HL-60 (cell line): ENCODE results near the gene RUBCN.

Experiments used
- DNase-seq, 2 experiments: peaks; one replicate each; pipeline ENCODE4 v3.0.0-alpha.2; 2010 to 2020; ENCODE audit warnings: low read depth in 1 of 2, low spot score in 1 of 2
- H3K27ac ChIP-seq: fragments of 250-450 bp; sonication (Bioruptor Pico); replicated peaks from 2 replicates; pipeline ENCODE4 v1.5.1; 2020; ENCODE audit warnings: mild to moderate bottlenecking, moderate library complexity
- H3K27me3 ChIP-seq: fragments of 250-450 bp; sonication (Bioruptor Pico); 2 replicates; pipeline ENCODE4 v1.5.1; 2021; ENCODE audit warnings: mild to moderate bottlenecking, moderate library complexity; ENCODE audit not compliant: insufficient read depth, poor library complexity, severe bottlenecking
- H3K4me3 ChIP-seq: replicated peaks from 2 replicates; pipeline ENCODE4 v1.5.1; 2011; ENCODE audit warnings: mild to moderate bottlenecking, control low read depth, low read length; ENCODE audit not compliant: insufficient read depth
- CTCF ChIP-seq: IDR thresholded peaks from one replicate; pipeline ENCODE4 v1.5.1; 2011; ENCODE audit warnings: low read length, control low read depth, inconsistent platforms; ENCODE audit not compliant: insufficient read depth
- GABPA ChIP-seq: IDR thresholded peaks from 2 replicates; pipeline ENCODE4 v1.6.1; 2012; ENCODE audit warnings: low read depth
- POLR2AphosphoS5 ChIP-seq: IDR thresholded peaks from 2 replicates; pipeline ENCODE4 v1.6.1; 2012; ENCODE audit warnings: low read depth
- REST ChIP-seq: IDR thresholded peaks from 2 replicates; pipeline ENCODE4 v1.6.1; 2012; ENCODE audit warnings: low read depth; ENCODE audit not compliant: insufficient replicate concordance
- SPI1 ChIP-seq: IDR thresholded peaks from 2 replicates; pipeline ENCODE4 v1.6.1; 2012; ENCODE audit warnings: low read depth, mild to moderate bottlenecking, borderline replicate concordance

RUBCN gene

GRCh38 chr3:197746801-197747237 lies 10.1 kb upstream of the RUBCN start:
- peak; percentile 35 to 42 for DNase-seq
- TF ChIP-seq GABPA (no peak), POLR2AphosphoS5 (no peak), CTCF (no peak), SPI1 (peak; percentile 75; the same call in 1 of the 2 replicates)
- H3K27ac ChIP-seq, result peak overlapping the region; percentile 22
- H3K27me3 ChIP-seq, result no peaks in the 10 kb centered on the region
- H3K4me3 ChIP-seq, result no peak overlapping the region

- H3K27me3 ChIP-seq, result no peaks in the 10 kb centered on the region
- H3K4me3 ChIP-seq, result no peak overlapping the region
- H3K27ac ChIP-seq, result no peak overlapping the region
- DNase-seq, result no peak
- TF ChIP-seq GABPA (no peak), CTCF (no peak), REST (no peak), SPI1 (no peak), POLR2AphosphoS5 (no peak)
Observed at GRCh38 chr3:197746209-197746608, 9.5 kb upstream of the RUBCN start.

- TF ChIP-seq REST (no peak), SPI1 (no peak), CTCF (no peak), POLR2AphosphoS5 (no peak), GABPA (no peak)
- H3K27ac ChIP-seq, result no peak overlapping the region
- DNase-seq, result no peak
- no peaks in the 10 kb centered on the region for H3K27me3 ChIP-seq
- no peak overlapping the region for H3K4me3 ChIP-seq
Observed at GRCh38 chr3:197742787-197743186, 6.1 kb upstream of the RUBCN start.
